Stimulated activated CD4-positive, alpha-beta T cell treated with anti-CD3 and anti-CD28 coated beads, TNF-alpha, amount 100 ng/mL, for 48 hours (primary cell): Measurements from ENCODE around the gene RBCK1.
"Not testable (repeated sequence)": the region's sequence is repeated elsewhere in the genome, so short reads cannot be mapped to it uniquely, and the experiment has no call there.

Experiments used
- DNase-seq, 3 donors: peaks; one replicate each; pipeline ENCODE4 v3.0.0-alpha.2; 2020; ENCODE audit warnings: low read depth in 3 of 3

Gene RBCK1

DNA sequence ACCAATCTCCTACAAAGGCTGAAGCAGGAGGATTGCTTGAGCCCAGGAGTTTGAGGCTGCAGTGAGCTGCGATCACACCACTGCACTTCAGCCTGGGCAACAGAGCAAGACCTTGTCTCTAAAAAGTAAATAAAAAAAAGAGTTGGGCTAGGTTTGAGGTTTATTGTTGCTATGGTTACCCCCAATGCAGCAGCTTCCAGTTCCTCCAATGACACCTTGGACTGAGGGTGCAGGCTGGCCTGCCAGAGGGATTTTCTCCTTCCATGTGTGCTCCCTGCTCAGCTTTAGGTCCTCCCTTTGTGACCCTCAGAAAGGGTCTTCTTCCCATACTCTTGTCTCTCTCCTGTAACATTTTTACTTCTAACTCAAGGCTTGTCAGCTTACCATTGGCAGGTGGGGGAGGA lies 64.8 kb downstream of the RBCK1 start:
- no peak for DNase-seq

DNA sequence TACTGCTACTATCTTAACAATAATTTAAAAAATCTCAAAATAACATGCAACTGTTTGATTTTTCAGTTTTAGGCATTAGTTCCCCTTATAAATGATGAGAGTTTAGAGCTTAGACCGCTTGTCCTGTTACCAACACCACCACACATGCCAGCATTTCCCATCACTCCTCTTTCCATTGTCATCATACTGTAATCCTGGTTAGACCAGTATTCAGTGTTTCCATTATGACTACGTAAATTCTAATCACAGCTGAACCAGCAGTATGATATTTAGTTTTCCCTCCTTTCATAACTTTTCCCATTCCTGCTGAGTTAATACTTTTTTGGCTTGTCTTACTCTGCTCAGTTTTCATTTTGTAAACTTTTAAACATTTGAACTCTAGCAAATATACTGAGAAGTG lies 66.5 kb downstream of the RBCK1 start:
- no peak for DNase-seq

- no peak for DNase-seq
Measured at GRCh38 chr20:475463-476357, 67.6 kb downstream of the RBCK1 start.

DNA sequence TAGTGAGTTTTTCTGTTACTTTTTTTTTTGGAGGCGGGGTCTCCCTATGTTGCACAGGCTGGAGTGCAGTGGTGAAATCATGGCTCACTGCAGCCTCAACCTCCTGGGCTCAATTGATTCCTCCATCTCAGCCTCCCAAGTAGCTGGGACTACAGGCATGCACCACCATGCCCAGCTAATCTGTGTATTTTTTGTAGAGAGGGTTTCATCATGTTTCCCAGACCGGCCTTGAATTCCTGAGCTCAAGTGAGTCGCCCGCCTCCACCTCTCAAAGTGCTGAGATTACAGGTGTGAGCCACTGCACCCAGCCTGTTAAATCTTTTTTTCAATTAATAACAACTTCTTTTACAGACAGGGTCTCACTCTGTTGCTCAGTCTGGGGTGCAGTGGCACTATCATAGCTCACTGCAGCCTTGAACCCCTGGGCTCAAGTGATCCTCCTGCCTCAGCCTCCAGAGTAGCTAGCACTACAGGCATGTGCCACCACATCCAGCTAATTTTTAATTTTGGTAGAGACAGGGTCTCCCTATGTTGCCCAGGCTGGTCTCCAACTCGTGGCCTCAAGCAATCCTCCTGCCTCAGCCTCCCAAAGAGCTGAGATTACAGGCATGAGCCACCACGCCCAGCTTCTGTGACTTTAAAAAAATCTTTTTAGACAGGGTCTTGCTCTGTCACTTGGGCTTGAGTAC lies 68.6 kb downstream of the RBCK1 start:
- DNase-seq = not testable (repeated sequence)

DNA sequence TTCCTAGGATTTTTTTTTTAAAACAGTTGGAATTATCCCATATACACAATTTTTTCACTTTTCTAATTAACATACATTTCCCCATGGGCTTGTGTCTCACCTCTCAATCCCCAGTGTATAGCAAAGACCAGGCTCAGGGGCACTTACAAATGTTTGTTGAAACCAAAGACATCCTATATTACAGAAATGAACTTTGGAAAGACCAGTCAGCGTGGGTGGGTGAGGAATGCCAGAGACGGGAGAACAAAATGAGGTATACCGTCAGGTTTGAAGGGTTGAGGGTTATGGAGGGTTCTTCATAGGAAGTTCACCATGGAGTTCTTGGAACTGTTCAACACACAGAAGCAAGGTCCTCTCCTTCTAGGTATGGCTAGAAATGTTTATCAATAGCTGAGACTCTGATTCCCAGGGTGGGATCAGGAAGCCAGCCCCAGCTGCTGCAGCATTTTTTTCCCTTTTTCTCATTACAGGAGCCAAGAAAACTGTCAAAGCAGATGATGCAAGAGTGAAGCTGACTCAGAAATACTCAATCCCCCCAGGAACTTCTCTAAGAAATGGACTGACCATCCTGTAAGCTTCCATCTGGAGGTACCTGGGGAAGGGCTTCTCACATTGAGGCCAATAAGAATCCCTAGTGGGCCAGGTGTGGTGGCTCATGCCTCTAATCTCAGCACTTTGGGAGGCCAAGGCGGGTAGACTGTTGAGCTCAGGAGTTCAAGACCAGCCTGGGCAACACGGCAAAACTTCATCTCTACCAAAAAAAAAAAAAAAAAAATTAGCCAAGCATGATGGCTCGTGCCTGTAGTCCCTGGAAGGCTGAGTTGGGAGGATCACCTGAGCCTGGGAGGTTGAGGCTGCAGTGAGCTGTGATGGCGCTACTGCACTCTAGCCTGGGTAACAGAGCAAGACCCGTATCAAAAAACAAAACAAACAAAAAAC lies 70.2 kb downstream of the RBCK1 start:
- no peak for DNase-seq

- peak in 1 of 3 donors; percentile 15 for DNase-seq
Measured at GRCh38 chr20:478949-479429, 70.9 kb downstream of the RBCK1 start.

DNA sequence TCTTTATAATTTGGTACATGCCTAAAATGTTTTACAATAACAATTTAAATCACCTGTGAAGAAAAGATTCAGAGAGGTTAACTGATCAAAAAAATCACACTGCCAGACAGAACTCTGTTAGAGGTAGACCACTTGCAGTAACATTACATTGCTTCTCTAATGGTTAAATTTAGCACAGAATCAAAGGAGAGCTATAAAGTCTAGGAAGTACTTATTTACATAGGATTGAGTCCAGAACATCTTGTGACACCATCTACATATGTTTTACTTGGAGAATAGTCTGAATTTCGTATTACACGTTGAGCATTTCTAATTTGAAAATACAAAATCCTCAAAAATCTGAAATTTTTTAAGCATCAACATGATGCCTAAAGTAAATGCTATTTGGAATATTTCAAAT lies 71.4 kb downstream of the RBCK1 start:
- no peak for DNase-seq

- no peak for DNase-seq
Measured at GRCh38 chr20:480044-480443, 71.9 kb downstream of the RBCK1 start.

GRCh38 chr20:481167-481566 lies 73.1 kb downstream of the RBCK1 start:
- DNase-seq = no peak
